ENCODE results near the gene DPM1.

DNA sequence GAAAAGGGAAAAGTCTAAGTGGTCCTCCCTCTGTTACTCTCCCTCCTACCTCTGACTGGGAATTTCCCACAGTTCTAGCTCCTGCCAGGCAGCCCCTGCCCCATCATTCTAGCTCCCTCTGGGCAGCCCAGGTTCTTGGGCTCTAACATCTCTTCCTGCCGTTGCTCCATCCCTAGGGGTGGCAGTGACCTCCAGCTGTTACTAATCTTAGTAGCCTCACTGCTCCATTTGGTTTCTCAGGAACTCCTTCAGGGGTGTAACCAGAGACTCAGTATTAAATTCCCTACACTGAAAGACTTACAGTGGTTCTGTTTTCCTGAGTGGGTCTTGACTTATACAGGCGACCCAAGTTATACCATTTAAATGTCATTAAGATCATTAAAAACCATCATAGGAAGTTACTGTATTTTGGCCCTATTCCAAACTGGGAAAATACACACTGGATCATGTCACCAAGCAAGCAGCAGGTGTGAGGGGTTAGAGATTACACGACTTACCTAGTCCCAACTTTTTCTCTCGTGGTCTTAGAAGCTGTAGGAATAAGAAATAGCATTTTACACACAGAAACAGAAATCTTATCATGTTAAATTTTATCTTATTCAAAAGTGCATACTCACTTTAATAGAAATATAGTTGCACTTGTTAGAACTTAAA lies 10.1 kb downstream of the DPM1 start:
- TF ChIP-seq POLR2AphosphoS5 (IDR thresholded peaks at IDR 0.05; ENCODE audit: low read depth, low read length) (no peak), RFX5 (IDR thresholded peaks at IDR 0.05; ENCODE audit: borderline replicate concordance, low read depth, low read length) (no peak), CEBPB (IDR thresholded peaks at IDR 0.05; ENCODE audit: low read depth, low read length) (no peak), NANOG (IDR thresholded peaks at IDR 0.05; ENCODE audit: insufficient read depth, low read depth, low read length, poor library complexity, severe bottlenecking) (no peak), EZH2 (IDR thresholded peaks at IDR 0.05; ENCODE audit: low read depth, low read length, severe bottlenecking) (no peak), BRCA1 (IDR thresholded peaks at IDR 0.05; ENCODE audit: low read depth, low read length) (no peak)
- TF ChIP-seq, protein P1, sequence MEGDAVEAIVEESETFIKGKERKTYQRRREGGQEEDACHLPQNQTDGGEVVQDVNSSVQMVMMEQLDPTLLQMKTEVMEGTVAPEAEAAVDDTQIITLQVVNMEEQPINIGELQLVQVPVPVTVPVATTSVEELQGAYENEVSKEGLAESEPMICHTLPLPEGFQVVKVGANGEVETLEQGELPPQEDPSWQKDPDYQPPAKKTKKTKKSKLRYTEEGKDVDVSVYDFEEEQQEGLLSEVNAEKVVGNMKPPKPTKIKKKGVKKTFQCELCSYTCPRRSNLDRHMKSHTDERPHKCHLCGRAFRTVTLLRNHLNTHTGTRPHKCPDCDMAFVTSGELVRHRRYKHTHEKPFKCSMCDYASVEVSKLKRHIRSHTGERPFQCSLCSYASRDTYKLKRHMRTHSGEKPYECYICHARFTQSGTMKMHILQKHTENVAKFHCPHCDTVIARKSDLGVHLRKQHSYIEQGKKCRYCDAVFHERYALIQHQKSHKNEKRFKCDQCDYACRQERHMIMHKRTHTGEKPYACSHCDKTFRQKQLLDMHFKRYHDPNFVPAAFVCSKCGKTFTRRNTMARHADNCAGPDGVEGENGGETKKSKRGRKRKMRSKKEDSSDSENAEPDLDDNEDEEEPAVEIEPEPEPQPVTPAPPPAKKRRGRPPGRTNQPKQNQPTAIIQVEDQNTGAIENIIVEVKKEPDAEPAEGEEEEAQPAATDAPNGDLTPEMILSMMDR (IDR thresholded peaks at IDR 0.05; ENCODE audit: control extremely low read depth in 1 of 3, insufficient read depth in 1 of 3, low read depth in 1 of 3, low read length in 3 of 3): no peak
- TF ChIP-seq, protein P2, sequence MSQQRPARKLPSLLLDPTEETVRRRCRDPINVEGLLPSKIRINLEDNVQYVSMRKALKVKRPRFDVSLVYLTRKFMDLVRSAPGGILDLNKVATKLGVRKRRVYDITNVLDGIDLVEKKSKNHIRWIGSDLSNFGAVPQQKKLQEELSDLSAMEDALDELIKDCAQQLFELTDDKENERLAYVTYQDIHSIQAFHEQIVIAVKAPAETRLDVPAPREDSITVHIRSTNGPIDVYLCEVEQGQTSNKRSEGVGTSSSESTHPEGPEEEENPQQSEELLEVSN (IDR thresholded peaks at IDR 0.05): no peak
